ENCODE data around the gene ACTRT2. TPM values are rescaled to one million over a fixed set of nuclear protein-coding genes. Genes with fewer than 3 reads are reported as not detected.

Gene ACTRT2
- total and polyA plus RNA-seq, 10 of the 15 experiments (the other 5 are each of a cell fraction or from before 2014, with no cell fraction given), result not detected

DNA sequence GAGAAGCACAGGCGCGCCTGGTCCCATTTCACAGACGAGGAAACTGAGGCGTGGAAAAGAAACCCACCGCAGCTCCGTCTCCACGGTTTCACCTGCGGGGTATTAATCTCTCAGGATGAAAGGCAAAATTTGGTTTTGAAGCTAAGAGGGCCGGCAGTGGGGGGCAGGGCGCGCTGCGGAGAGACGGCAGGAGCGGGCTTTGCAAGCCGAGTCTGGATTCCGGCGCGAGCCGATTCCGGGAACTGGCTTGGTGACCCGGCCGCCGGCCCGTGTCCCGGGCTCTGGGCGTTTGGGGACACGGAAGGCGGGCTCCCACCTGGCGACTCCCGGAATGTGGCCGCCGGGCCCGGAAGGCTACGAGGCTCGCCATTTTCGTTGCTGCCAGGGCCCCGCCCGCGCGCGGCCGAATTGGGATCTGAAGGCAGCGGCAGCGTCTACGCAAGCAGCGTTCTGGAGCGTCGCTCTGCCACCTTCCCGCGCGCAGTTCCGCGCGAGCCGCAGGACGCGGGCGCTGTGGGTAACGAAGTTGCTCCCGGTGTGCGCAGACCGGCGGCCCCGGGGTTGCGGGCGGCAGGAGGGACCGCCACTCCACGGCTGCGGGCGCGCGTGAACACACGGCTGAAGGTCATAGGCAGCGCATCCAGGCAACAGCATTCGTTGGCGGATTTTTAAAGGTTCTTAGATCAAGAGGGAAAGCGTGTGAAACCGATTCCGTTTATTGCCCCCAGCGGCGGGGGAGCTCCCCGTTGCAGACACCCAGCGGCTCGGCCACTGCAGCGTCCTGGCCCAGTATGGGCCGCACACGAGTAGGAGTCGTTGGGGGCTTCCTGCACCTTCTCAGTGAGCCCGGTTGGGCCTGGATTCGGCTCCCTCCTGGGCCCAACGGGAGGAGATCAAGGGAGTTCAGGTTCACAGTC, 42.4 kb downstream of the ACTRT2 start (continued):
- TF ChIP-seq USF1 (IDR thresholded peaks at IDR 0.05; ENCODE audit: borderline replicate concordance, extremely low read length, insufficient read depth, low read depth, low read length), result no peak
- no peak for TF ChIP-seq NRF1 (conservative IDR thresholded peaks at IDR 0.05; ENCODE audit: low read depth, low read length)
- no peak for TF ChIP-seq CTCF (IDR thresholded peaks at IDR 0.05 in 2 of 3, conservative IDR thresholded peaks at IDR 0.05 in 1 of 3; ENCODE audit: control insufficient read depth in 2 of 3, extremely low read depth in 1 of 3, insufficient read depth in 1 of 3, low read depth in 3 of 3, low read length in 3 of 3)
- TF ChIP-seq, protein P1, sequence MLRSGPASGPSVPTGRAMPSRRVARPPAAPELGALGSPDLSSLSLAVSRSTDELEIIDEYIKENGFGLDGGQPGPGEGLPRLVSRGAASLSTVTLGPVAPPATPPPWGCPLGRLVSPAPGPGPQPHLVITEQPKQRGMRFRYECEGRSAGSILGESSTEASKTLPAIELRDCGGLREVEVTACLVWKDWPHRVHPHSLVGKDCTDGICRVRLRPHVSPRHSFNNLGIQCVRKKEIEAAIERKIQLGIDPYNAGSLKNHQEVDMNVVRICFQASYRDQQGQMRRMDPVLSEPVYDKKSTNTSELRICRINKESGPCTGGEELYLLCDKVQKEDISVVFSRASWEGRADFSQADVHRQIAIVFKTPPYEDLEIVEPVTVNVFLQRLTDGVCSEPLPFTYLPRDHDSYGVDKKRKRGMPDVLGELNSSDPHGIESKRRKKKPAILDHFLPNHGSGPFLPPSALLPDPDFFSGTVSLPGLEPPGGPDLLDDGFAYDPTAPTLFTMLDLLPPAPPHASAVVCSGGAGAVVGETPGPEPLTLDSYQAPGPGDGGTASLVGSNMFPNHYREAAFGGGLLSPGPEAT (IDR thresholded peaks at IDR 0.05; ENCODE audit: low read depth), result no peak
- TF ChIP-seq SUPT20H (IDR thresholded peaks at IDR 0.05; ENCODE audit: borderline replicate concordance, control insufficient read depth, low read depth, low read length), result no peak
- TF ChIP-seq, protein P2, sequence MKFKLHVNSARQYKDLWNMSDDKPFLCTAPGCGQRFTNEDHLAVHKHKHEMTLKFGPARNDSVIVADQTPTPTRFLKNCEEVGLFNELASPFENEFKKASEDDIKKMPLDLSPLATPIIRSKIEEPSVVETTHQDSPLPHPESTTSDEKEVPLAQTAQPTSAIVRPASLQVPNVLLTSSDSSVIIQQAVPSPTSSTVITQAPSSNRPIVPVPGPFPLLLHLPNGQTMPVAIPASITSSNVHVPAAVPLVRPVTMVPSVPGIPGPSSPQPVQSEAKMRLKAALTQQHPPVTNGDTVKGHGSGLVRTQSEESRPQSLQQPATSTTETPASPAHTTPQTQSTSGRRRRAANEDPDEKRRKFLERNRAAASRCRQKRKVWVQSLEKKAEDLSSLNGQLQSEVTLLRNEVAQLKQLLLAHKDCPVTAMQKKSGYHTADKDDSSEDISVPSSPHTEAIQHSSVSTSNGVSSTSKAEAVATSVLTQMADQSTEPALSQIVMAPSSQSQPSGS (IDR thresholded peaks at IDR 0.05; ENCODE audit: low read length), result no peak
- TF ChIP-seq NBN (IDR thresholded peaks at IDR 0.05), result no peak
- no peak for TF ChIP-seq SMARCA5 (IDR thresholded peaks at IDR 0.05)
- TF ChIP-seq LARP7 (IDR thresholded peaks at IDR 0.05), result no peak

Data from GM12878 (cell line).